Epithelial cell of esophagus (primary cell): ENCODE results near the gene YWHAQ.

ENCODE experiments used
- DNase-seq: peaks from one replicate; pipeline ENCODE4 v3.0.0; 2010; ENCODE audit warnings: low read depth
- H3K4me3 ChIP-seq: 2 replicates; pipeline ENCODE4 v1.5.1; 2011; ENCODE audit warnings: mild to moderate bottlenecking, low read length, control low read depth
- CTCF ChIP-seq: IDR thresholded peaks from 2 replicates; pipeline ENCODE4 v1.5.1; 2011; ENCODE audit warnings: low read depth, mild to moderate bottlenecking, low read length, control low read depth, inconsistent platforms; ENCODE audit not compliant: insufficient read depth; ENCODE audit errors: missing control alignments

The YWHAQ gene

GRCh38 chr2:9644021-9644420 lies 13.2 kb upstream of the YWHAQ start:
- TF ChIP-seq CTCF: no peak
- DNase-seq: no peak
- no peak overlapping the region for H3K4me3 ChIP-seq

GRCh38 chr2:9641641-9642040 lies 10.8 kb upstream of the YWHAQ start:
- no peak overlapping the region for H3K4me3 ChIP-seq
- no peak for TF ChIP-seq CTCF
- DNase-seq: no peak

GRCh38 chr2:9640403-9641104 lies 9.8 kb upstream of the YWHAQ start:
- no peak for TF ChIP-seq CTCF
- no peak overlapping the region for H3K4me3 ChIP-seq
- DNase-seq: no peak

- DNase-seq: no peak
- TF ChIP-seq CTCF: no peak
- no peak overlapping the region for H3K4me3 ChIP-seq
These were observed 9.0 kb upstream of the YWHAQ start for GRCh38 chr2:9639740-9640343.

- no peak for TF ChIP-seq CTCF
- no peak overlapping the region for H3K4me3 ChIP-seq
- no peak for DNase-seq
These were observed 8.3 kb upstream of the YWHAQ start for GRCh38 chr2:9639000-9639602.

GRCh38 chr2:9638532-9638931 lies 7.7 kb upstream of the YWHAQ start:
- no peak for TF ChIP-seq CTCF
- H3K4me3 ChIP-seq: no peak overlapping the region
- DNase-seq: peak; percentile 75
